ENCODE data around the gene DIPK1C.
A peak's percentile ranks its signal among the peaks of the same experiment; 100 is the strongest.

DIPK1C gene

DNA sequence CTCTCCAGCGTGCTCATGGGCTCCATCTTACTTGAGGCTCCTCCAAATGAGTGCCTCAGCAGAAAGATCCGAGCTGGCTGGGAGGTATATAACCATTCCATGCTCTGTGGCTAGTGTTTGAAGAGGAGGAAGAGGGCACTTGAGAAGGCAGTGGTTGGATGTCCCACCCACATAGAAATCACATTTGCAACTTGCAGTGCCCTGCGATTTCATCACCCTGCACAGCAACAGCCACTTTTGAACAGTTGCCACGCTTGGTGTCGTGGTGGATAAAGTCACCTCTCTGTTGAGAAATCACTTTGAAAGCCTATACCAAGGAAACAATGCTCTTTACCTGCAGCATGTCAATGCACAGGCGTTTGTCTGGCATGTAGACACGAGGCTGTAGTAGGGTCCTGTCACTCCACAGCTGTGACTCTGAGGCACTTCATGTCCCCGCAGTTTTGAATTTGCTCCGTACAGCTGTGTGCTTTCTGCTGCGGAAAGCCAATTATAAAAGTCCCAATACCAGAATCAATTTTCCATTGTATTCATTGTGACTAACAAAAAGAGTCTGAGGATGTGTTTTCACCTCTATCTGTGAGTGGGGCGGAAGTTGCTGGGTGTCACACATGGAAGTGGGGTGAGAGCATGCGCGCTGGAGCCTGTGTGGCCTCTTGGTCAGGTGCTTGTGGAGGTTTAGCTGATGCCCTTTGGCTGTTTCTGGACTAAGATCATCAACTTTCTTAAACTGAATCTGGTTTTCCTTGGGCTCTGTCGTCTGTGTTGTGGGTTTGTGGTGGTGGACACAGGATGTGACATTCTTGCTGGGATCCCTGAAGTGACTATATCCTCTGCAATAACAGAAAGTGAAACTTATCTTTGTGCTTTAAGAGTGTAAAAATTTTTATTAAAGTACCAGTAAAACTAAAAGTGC lies 41.9 kb upstream of the DIPK1C start:
- Histone ChIP-seq H3K14ac (ENCODE audit: low read length) (peak overlapping the region; percentile 50), H2BK12ac (ENCODE audit: low read length) (peak overlapping the region; percentile 94), H3K4me2 (ENCODE audit: low read length) (peak overlapping the region; percentile 32), H3K9me3 (ENCODE audit: insufficient read depth, low read depth, low read length) (no peaks in the 10 kb centered on the region), H3K4ac (ENCODE audit: low read depth, low read length) (peak overlapping the region; percentile 80), H3K9ac (ENCODE audit: low read length) (no peak overlapping the region), H2BK5ac (ENCODE audit: low read depth, low read length, poor library complexity) (peak overlapping the region; percentile 60), H2BK120ac (ENCODE audit: insufficient read depth, low read length, poor library complexity) (no peak overlapping the region), H3K79me1 (ENCODE audit: low read length) (peaks cover 14% of the 10 kb centered on the region), H3K79me2 (ENCODE audit: control insufficient read depth, insufficient read depth, low read length, poor library complexity) (peaks cover 18% of the 10 kb centered on the region), H3K23ac (ENCODE audit: low read length) (no peak overlapping the region), H3K4me3 (ENCODE audit: low read depth, low read length) (no peak overlapping the region), H4K8ac (ENCODE audit: low read depth, low read length) (peak overlapping the region; percentile 66), H3K4me1 (ENCODE audit: control insufficient read depth in 1 of 2, insufficient read depth in 2 of 2, low read length in 2 of 2) (peaks cover 18 to 19% of the 10 kb centered on the region in 2 experiments), H4K91ac (ENCODE audit: low read depth, low read length) (peak overlapping the region; percentile 73), H2AFZ (ENCODE audit: insufficient read depth, low read length, poor library complexity) (peak overlapping the region; percentile 39), H2AK5ac (ENCODE audit: low read length) (no peak overlapping the region), H3K27ac (ENCODE audit: low read depth, low read length) (peak overlapping the region; percentile 69), H3K18ac (ENCODE audit: low read length) (peak overlapping the region; percentile 81), H3K36me3 (ENCODE audit: control insufficient read depth in 1 of 2, insufficient read depth in 2 of 2, low read length in 2 of 2) (peaks cover 10 to 12% of the 10 kb centered on the region in 2 experiments), H4K12ac (ENCODE audit: low read depth, low read length) (peak overlapping the region; percentile 26), H3K27me3 (ENCODE audit: insufficient read depth, low read length) (no peaks in the 10 kb centered on the region)
- WGBS (ENCODE audit: extremely low coverage, insufficient coverage, insufficient read length) = no CpG with 5 or more reads among the region's 14 CpGs
- DNase-seq = peak in 1 of 2 donors; percentile 33

DNA sequence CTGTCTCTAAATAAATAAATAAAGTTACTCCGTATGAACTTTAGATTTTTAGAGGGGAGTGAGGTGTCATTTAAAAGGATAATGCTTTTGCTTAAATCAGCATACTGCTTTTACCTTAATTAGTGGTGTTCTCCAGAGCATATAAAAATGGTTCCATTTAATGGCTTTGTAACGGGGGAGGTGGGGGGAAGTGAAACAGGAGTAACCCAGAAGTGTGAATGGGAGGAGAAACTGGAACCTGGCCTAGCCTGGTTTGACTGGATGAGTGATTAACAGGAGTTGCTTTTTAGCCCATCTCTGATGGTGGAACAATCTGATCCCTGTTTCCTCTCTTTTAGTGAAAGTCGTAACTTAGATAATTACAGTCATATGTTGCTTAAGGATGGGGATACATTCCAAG lies 40.7 kb upstream of the DIPK1C start:
- Histone ChIP-seq H2AFZ (ENCODE audit: insufficient read depth, low read length, poor library complexity) (no peak overlapping the region), H3K36me3 (ENCODE audit: control insufficient read depth in 1 of 2, insufficient read depth in 2 of 2, low read length in 2 of 2) (peaks cover 2 to 4% of the 10 kb centered on the region in 2 experiments), H3K4me1 (ENCODE audit: control insufficient read depth in 1 of 2, insufficient read depth in 2 of 2, low read length in 2 of 2) (peaks cover 18 to 19% of the 10 kb centered on the region in 2 experiments), H2BK120ac (ENCODE audit: insufficient read depth, low read length, poor library complexity) (no peak overlapping the region), H3K9ac (ENCODE audit: low read length) (no peak overlapping the region), H2BK12ac (ENCODE audit: low read length) (no peak overlapping the region), H4K91ac (ENCODE audit: low read depth, low read length) (no peak overlapping the region), H3K14ac (ENCODE audit: low read length) (no peak overlapping the region), H3K27ac (ENCODE audit: low read depth, low read length) (no peak overlapping the region), H3K27me3 (ENCODE audit: insufficient read depth, low read length) (no peaks in the 10 kb centered on the region), H2BK5ac (ENCODE audit: low read depth, low read length, poor library complexity) (no peak overlapping the region), H4K8ac (ENCODE audit: low read depth, low read length) (no peak overlapping the region), H3K23ac (ENCODE audit: low read length) (no peak overlapping the region), H3K4ac (ENCODE audit: low read depth, low read length) (peak overlapping the region; percentile 72), H3K4me2 (ENCODE audit: low read length) (no peak overlapping the region), H2AK5ac (ENCODE audit: low read length) (no peak overlapping the region), H3K4me3 (ENCODE audit: low read depth, low read length) (no peak overlapping the region), H3K18ac (ENCODE audit: low read length) (no peak overlapping the region), H4K12ac (ENCODE audit: low read depth, low read length) (no peak overlapping the region), H3K9me3 (ENCODE audit: insufficient read depth, low read depth, low read length) (no peaks in the 10 kb centered on the region), H3K79me1 (ENCODE audit: low read length) (peaks cover 14% of the 10 kb centered on the region), H3K79me2 (ENCODE audit: control insufficient read depth, insufficient read depth, low read length, poor library complexity) (peaks cover 16% of the 10 kb centered on the region)
- DNase-seq = peak in 1 of 2 donors; percentile 3
- WGBS (ENCODE audit: extremely low coverage, insufficient coverage, insufficient read length) = no CpG with 5 or more reads among the region's 3 CpGs

DNA sequence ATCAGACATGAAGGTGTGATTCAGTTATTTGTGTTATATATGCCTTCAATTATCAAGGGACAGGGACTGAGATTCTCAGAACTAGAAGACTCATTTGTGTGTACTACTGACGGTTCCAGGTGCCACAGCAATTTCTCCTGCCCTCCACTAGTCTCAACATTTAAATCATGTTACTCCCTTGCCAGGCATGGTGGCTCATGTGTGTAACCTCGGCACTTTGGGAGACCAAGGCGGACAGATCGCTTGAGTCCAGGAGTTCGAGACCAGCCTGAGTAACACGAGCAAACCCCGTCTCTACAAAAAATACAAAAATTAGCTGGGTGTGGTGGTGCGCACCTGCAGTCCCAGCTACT lies 40.2 kb upstream of the DIPK1C start:
- H3K4me1 ChIP-seq (ENCODE audit: control insufficient read depth in 1 of 2, insufficient read depth in 2 of 2, low read length in 2 of 2) = peaks cover 18 to 19% of the 10 kb centered on the region in 2 experiments
- H2BK120ac ChIP-seq (ENCODE audit: insufficient read depth, low read length, poor library complexity) = no peak overlapping the region
- H3K79me1 ChIP-seq (ENCODE audit: low read length) = peaks cover 12% of the 10 kb centered on the region
- no peak for DNase-seq
- H3K4ac ChIP-seq (ENCODE audit: low read depth, low read length) = peak overlapping the region; percentile 72
- H3K9me3 ChIP-seq (ENCODE audit: insufficient read depth, low read depth, low read length) = no peaks in the 10 kb centered on the region
- H3K79me2 ChIP-seq (ENCODE audit: control insufficient read depth, insufficient read depth, low read length, poor library complexity) = peaks cover 15% of the 10 kb centered on the region
- no peak overlapping the region for H3K23ac ChIP-seq (ENCODE audit: low read length)
- no peak overlapping the region for H3K4me3 ChIP-seq (ENCODE audit: low read depth, low read length)
- no peak overlapping the region for H4K12ac ChIP-seq (ENCODE audit: low read depth, low read length)
- H2BK12ac ChIP-seq (ENCODE audit: low read length) = peak overlapping the region; percentile 53
- no peak overlapping the region for H3K9ac ChIP-seq (ENCODE audit: low read length)
- H3K4me2 ChIP-seq (ENCODE audit: low read length) = peak overlapping the region; percentile 72
- no peaks in the 10 kb centered on the region for H3K27me3 ChIP-seq (ENCODE audit: insufficient read depth, low read length)
- no peak overlapping the region for H3K14ac ChIP-seq (ENCODE audit: low read length)
- H2AK5ac ChIP-seq (ENCODE audit: low read length) = no peak overlapping the region
- H4K8ac ChIP-seq (ENCODE audit: low read depth, low read length) = no peak overlapping the region
- no peak overlapping the region for H2AFZ ChIP-seq (ENCODE audit: insufficient read depth, low read length, poor library complexity)
- peaks cover 0 to 2% of the 10 kb centered on the region in 2 experiments for H3K36me3 ChIP-seq (ENCODE audit: control insufficient read depth in 1 of 2, insufficient read depth in 2 of 2, low read length in 2 of 2)
- no peak overlapping the region for H3K18ac ChIP-seq (ENCODE audit: low read length)
- H4K91ac ChIP-seq (ENCODE audit: low read depth, low read length) = no peak overlapping the region
- H3K27ac ChIP-seq (ENCODE audit: low read depth, low read length) = no peak overlapping the region
- H2BK5ac ChIP-seq (ENCODE audit: low read depth, low read length, poor library complexity) = no peak overlapping the region
- no CpG with 5 or more reads among the region's 8 CpGs for WGBS (ENCODE audit: extremely low coverage, insufficient coverage, insufficient read length)

DNA sequence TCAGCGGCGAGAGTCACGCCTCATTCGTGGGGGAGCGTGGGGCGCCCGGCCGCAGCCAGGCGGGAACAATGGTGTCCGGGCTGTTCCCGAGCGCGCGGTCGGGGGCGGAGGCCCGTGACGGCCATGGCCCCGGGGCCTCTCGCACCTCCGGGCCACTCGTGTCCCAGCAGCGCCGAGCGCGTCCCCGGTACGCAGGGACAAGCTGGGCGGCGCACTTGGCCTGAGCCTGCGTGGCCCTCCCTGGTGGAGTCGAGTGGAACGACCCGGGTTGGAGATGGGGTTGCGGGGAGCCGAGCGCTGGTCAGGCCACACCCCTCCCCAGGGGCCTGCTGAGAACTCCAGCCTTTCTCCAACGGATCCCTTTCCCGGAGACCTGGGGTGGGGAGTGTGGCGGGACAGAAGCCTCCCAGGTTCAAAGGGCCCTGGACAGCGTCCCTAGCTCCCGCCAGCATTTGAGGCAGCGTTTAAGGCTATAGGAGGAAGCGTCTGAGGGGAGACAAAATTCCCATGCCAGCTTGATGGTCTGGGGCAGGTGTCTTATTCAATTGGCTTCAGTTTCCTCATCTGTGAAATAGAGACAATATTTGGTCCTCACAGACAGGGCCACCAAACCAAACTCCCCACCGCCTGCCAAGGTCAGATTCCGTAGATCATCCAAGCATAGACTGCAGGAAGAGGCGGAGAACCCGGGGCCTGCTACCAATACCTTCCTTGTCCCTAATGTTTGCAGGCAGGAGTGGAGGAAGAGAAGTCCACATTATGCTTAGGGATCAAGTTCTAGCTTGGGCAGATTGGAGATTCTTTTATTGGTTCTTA lies 39.6 kb upstream of the DIPK1C start:
- H3K14ac ChIP-seq (ENCODE audit: low read length) = peak overlapping the region; percentile 78
- H3K18ac ChIP-seq (ENCODE audit: low read length) = peak overlapping the region; percentile 88
- peak overlapping the region; percentile 98 for H3K4me3 ChIP-seq (ENCODE audit: low read depth, low read length)
- WGBS (ENCODE audit: extremely low coverage, insufficient coverage, insufficient read length) = no CpG with 5 or more reads among the region's 48 CpGs
- peak; percentile 43 to 57 for DNase-seq
- peaks cover 0 to 2% of the 10 kb centered on the region in 2 experiments for H3K36me3 ChIP-seq (ENCODE audit: control insufficient read depth in 1 of 2, insufficient read depth in 2 of 2, low read length in 2 of 2)
- H2AFZ ChIP-seq (ENCODE audit: insufficient read depth, low read length, poor library complexity) = peak overlapping the region; percentile 61
- H2BK12ac ChIP-seq (ENCODE audit: low read length) = peak overlapping the region; percentile 16
- peaks cover 12% of the 10 kb centered on the region for H3K79me1 ChIP-seq (ENCODE audit: low read length)
- H3K9ac ChIP-seq (ENCODE audit: low read length) = peak overlapping the region; percentile 96
- H3K23ac ChIP-seq (ENCODE audit: low read length) = no peak overlapping the region
- H3K4ac ChIP-seq (ENCODE audit: low read depth, low read length) = peak overlapping the region; percentile 66
- no peaks in the 10 kb centered on the region for H3K27me3 ChIP-seq (ENCODE audit: insufficient read depth, low read length)
- H3K9me3 ChIP-seq (ENCODE audit: insufficient read depth, low read depth, low read length) = no peaks in the 10 kb centered on the region
- H2BK5ac ChIP-seq (ENCODE audit: low read depth, low read length, poor library complexity) = peak overlapping the region; percentile 73
- peak overlapping the region; percentile 59 for H2AK5ac ChIP-seq (ENCODE audit: low read length)
- peaks cover 15% of the 10 kb centered on the region for H3K79me2 ChIP-seq (ENCODE audit: control insufficient read depth, insufficient read depth, low read length, poor library complexity)
- H4K91ac ChIP-seq (ENCODE audit: low read depth, low read length) = peak overlapping the region; percentile 79
- peak overlapping the region; percentile 62 for H2BK120ac ChIP-seq (ENCODE audit: insufficient read depth, low read length, poor library complexity)
- peak overlapping the region; percentile 72 for H3K4me2 ChIP-seq (ENCODE audit: low read length)
- H3K4me1 ChIP-seq (ENCODE audit: control insufficient read depth in 1 of 2, insufficient read depth in 2 of 2, low read length in 2 of 2) = peaks cover 18 to 19% of the 10 kb centered on the region in 2 experiments
- H4K8ac ChIP-seq (ENCODE audit: low read depth, low read length) = peak overlapping the region; percentile 73
- H3K27ac ChIP-seq (ENCODE audit: low read depth, low read length) = peak overlapping the region; percentile 60
- H4K12ac ChIP-seq (ENCODE audit: low read depth, low read length) = peak overlapping the region; percentile 82

All from trophoblast cell (in vitro differentiated cells and primary cell).